ENCODE measurements around the gene IL10.

The IL10 gene

DNA sequence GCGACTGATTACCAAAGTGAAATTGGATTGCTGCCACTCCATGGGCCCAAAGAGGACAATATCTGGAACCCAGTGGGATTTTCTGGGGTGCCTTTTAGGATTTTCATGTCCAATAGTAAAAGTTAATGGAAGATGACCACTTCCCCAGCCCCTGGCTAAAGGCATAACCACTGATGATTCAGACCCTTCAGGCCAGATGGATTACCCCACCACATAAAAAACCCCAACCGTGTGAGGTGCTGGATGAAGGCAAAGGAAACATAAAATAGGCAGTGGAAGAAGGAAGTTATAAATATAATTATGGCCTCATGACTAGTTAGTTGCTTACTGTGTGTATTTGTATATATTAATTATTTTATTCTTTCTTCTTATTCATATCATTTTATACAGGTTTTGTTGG is 40.2 kb upstream of the IL10 start (continued):
- no peak for TF ChIP-seq ZNF529 (tag by site-specific recombination; IDR thresholded peaks at IDR 0.05; ENCODE audit: insufficient replicate concordance)
- no peak for TF ChIP-seq ZNF169 (tag by site-specific recombination; IDR thresholded peaks at IDR 0.05)

DNA sequence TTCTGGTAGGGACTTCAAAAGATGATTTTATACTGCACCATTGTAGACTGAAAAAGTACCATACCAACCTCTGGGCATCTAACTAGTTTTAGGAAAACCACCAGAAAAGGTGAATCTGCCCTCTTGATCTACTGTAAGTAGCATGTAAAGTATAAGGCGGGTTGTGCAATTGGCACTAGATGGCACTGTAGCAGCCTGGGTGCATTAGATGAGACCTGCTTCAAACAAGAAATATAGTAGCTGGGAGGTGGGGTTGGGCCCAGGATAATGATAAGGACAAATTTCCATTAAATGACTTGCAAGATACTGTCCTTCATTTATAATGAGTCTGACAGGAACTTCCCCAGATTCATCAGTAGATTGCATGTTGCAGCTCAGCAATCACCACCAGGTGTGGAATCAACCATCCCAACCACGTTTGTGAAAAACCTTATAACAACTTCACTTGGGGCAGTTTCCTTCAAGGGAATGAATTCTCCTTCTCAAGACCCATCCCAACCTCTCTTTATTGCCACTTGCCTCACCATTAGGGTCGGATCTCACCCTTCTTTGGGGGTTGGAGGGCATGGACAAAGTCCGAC is 37.3 kb upstream of the IL10 start:
- H3K4me3 ChIP-seq (ENCODE audit: low read depth, low read length) = no peak overlapping the region
- H3K36me3 ChIP-seq (ENCODE audit: control insufficient read depth in 2 of 2, insufficient read depth in 1 of 2, low read length in 2 of 2) = no peaks in the 10 kb centered on the region
- no peak overlapping the region for H3K27ac ChIP-seq (ENCODE audit: extremely low read depth, low read depth, low read length)
- ChIA-PET POLR2A (no interaction called here), CTCF (interaction anchor here (0.6 to 2.6 kb wide), 23 partner anchors 11 to 1249 kb away, joined by 3 to 56 read pairs (median 4); partner anchors contain the start of genes DYRK3 and IL20)
- no peaks in the 10 kb centered on the region for H3K4me1 ChIP-seq (ENCODE audit: control insufficient read depth, insufficient read depth, low read length)
- TF ChIP-seq ZNF266 (tag by site-specific recombination; IDR thresholded peaks at IDR 0.05; ENCODE audit: low read depth) = no peak
- TF ChIP-seq MEIS1 (CRISPR knock-in tag; IDR thresholded peaks at IDR 0.05; ENCODE audit: borderline replicate concordance) = no peak
- no peak for TF ChIP-seq ZNF624 (tag by site-specific recombination; IDR thresholded peaks at IDR 0.05)
- no peak for TF ChIP-seq BCL11B (tag by site-specific recombination; IDR thresholded peaks at IDR 0.05; ENCODE audit: low read depth)
- TF ChIP-seq ZSCAN30 (tag by site-specific recombination; IDR thresholded peaks at IDR 0.05) = no peak
- TF ChIP-seq, protein P1, sequence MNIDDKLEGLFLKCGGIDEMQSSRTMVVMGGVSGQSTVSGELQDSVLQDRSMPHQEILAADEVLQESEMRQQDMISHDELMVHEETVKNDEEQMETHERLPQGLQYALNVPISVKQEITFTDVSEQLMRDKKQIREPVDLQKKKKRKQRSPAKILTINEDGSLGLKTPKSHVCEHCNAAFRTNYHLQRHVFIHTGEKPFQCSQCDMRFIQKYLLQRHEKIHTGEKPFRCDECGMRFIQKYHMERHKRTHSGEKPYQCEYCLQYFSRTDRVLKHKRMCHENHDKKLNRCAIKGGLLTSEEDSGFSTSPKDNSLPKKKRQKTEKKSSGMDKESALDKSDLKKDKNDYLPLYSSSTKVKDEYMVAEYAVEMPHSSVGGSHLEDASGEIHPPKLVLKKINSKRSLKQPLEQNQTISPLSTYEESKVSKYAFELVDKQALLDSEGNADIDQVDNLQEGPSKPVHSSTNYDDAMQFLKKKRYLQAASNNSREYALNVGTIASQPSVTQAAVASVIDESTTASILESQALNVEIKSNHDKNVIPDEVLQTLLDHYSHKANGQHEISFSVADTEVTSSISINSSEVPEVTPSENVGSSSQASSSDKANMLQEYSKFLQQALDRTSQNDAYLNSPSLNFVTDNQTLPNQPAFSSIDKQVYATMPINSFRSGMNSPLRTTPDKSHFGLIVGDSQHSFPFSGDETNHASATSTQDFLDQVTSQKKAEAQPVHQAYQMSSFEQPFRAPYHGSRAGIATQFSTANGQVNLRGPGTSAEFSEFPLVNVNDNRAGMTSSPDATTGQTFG (tag by site-specific recombination; IDR thresholded peaks at IDR 0.05; ENCODE audit: borderline replicate concordance) = no peak
- TF ChIP-seq ZNF223 (tag by site-specific recombination; IDR thresholded peaks at IDR 0.05) = no peak
- TF ChIP-seq ZNF654 (tag by site-specific recombination; IDR thresholded peaks at IDR 0.05; ENCODE audit: low read depth) = peak; percentile 13; the same call in 1 of the 2 replicates
- TF ChIP-seq, protein P2, sequence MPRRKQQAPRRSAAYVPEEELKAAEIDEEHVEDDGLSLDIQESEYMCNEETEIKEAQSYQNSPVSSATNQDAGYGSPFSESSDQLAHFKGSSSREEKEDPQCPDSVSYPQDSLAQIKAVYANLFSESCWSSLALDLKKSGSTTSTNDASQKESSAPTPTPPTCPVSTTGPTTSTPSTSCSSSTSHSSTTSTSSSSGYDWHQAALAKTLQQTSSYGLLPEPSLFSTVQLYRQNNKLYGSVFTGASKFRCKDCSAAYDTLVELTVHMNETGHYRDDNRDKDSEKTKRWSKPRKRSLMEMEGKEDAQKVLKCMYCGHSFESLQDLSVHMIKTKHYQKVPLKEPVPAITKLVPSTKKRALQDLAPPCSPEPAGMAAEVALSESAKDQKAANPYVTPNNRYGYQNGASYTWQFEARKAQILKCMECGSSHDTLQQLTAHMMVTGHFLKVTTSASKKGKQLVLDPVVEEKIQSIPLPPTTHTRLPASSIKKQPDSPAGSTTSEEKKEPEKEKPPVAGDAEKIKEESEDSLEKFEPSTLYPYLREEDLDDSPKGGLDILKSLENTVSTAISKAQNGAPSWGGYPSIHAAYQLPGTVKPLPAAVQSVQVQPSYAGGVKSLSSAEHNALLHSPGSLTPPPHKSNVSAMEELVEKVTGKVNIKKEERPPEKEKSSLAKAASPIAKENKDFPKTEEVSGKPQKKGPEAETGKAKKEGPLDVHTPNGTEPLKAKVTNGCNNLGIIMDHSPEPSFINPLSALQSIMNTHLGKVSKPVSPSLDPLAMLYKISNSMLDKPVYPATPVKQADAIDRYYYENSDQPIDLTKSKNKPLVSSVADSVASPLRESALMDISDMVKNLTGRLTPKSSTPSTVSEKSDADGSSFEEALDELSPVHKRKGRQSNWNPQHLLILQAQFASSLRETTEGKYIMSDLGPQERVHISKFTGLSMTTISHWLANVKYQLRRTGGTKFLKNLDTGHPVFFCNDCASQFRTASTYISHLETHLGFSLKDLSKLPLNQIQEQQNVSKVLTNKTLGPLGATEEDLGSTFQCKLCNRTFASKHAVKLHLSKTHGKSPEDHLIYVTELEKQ (tag by site-specific recombination; IDR thresholded peaks at IDR 0.05; ENCODE audit: borderline replicate concordance) = no peak
- TF ChIP-seq, protein P3, sequence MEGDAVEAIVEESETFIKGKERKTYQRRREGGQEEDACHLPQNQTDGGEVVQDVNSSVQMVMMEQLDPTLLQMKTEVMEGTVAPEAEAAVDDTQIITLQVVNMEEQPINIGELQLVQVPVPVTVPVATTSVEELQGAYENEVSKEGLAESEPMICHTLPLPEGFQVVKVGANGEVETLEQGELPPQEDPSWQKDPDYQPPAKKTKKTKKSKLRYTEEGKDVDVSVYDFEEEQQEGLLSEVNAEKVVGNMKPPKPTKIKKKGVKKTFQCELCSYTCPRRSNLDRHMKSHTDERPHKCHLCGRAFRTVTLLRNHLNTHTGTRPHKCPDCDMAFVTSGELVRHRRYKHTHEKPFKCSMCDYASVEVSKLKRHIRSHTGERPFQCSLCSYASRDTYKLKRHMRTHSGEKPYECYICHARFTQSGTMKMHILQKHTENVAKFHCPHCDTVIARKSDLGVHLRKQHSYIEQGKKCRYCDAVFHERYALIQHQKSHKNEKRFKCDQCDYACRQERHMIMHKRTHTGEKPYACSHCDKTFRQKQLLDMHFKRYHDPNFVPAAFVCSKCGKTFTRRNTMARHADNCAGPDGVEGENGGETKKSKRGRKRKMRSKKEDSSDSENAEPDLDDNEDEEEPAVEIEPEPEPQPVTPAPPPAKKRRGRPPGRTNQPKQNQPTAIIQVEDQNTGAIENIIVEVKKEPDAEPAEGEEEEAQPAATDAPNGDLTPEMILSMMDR (tag by site-specific recombination; IDR thresholded peaks at IDR 0.05) = 0 out of 2 replicates have a peak, but pooled peaks have one; percentile 14
- TF ChIP-seq, protein P4, sequence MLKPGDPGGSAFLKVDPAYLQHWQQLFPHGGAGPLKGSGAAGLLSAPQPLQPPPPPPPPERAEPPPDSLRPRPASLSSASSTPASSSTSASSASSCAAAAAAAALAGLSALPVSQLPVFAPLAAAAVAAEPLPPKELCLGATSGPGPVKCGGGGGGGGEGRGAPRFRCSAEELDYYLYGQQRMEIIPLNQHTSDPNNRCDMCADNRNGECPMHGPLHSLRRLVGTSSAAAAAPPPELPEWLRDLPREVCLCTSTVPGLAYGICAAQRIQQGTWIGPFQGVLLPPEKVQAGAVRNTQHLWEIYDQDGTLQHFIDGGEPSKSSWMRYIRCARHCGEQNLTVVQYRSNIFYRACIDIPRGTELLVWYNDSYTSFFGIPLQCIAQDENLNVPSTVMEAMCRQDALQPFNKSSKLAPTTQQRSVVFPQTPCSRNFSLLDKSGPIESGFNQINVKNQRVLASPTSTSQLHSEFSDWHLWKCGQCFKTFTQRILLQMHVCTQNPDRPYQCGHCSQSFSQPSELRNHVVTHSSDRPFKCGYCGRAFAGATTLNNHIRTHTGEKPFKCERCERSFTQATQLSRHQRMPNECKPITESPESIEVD (tag by site-specific recombination; IDR thresholded peaks at IDR 0.05) = no peak
- no peak for TF ChIP-seq KLF16 (tag by site-specific recombination; IDR thresholded peaks at IDR 0.05)
- TF ChIP-seq, protein P5, sequence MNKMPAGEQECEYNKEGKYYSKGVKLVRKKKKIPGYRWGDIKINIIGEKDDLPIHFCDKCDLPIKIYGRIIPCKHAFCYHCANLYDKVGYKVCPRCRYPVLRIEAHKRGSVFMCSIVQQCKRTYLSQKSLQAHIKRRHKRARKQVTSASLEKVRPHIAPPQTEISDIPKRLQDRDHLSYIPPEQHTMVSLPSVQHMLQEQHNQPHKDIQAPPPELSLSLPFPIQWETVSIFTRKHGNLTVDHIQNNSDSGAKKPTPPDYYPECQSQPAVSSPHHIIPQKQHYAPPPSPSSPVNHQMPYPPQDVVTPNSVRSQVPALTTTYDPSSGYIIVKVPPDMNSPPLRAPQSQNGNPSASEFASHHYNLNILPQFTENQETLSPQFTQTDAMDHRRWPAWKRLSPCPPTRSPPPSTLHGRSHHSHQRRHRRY (tag by site-specific recombination; IDR thresholded peaks at IDR 0.05) = no peak
- H3K9me3 ChIP-seq (ENCODE audit: control insufficient read depth, insufficient read depth, low read depth, low read length) = no peaks in the 10 kb centered on the region
